Amniotic stem cell (primary cell): Measurements from ENCODE around the gene IDH2.

ENCODE experiments used
- DNase-seq: peaks from one replicate; lab custom pipeline; 2025; lab: John Stamatoyannopoulos, UW

Gene IDH2

DNA sequence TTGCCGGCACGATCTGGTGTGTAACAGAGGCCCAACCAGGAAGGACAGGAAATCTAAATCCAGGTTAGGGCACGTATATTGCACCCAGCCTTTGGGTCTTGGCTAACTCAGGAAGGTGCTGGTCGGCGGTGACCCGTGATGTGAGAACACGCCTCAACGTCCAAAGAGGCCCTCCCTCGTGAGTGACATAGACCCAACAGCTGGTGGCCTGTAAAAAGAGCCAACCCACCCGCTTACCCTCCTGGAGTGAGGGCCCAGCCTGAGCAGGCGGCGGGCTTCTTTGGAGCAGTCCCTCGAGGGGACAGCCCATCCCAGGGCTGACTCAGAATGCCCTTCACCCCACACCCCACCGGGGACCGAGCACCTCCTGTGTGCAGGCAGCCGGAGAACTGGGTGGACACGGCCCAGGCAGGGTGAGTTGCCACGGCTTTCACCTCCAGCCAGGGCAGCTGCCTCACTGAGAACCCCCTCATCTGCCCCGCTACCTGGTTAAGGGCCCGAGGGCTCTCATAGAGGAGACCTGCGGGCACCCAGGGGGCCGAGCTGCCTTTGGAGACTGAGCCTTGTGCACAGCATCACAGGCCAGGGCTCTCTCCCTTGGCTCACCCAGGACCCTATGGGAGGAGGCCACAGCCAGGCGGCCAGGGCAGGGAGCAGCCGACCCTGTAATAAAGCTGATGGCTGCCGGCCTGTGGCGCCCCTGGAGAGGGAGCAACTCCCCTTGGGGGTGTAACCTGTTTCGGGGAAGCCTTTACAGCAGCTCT lies 59.3 kb downstream of the IDH2 start:
- DNase-seq: no peak

DNA sequence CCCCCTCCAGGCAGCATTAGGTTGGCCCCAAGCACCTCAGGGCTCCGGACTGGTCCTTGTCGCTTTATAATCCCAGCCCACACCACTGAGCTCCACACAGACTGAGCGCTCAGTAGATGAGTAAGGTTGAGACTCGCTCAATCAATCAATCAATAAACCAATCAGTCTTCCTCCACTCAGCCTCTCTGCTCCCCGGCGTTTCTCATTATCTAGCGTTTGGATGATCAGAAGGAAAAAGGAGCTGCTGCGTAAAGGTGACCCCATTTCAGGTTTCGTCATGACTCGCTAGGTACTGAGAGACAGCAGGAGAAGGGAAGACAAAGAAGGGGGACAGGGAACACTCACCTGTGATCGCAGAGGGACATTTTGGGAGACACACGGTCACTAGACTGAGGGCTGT lies 59.9 kb downstream of the IDH2 start:
- DNase-seq: no peak

DNA sequence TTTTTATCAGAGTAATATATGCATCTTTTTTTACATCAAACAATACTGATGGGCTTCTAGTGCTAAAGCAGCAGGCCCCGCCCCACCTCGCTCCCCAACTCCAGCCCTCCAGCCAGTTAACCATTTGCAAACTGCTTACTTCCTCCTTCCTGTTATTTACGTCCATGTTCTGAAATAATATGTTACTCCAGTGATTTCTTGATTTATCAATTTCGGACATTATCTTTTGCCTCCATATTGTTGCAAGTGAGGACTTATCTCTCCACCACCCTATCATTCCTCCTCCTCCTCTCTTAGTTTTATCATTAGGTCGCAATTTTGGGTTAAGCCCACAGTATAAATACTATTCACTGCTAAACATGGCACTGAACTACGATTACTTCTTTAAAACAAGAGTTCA lies 61.6 kb downstream of the IDH2 start:
- no peak for DNase-seq

DNA sequence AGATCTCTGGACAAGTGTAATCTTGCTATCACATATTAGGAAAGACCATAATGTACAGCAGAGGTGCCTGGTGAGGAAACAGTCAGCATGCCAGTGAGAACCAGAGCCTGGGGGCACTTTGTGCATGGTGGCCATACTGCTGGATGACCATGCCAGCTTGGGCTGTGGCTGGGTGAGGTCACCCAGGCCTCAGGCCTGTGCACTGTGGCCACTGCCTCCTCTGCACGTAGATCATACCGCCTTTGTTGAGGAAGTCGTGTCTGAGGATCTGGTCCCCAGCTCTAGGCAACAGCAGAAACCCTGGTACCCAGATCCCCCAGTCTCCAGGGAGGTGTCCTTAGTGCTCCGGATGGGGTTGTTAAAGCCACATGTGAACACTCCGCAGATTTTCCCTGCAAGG lies 62.3 kb downstream of the IDH2 start:
- DNase-seq: no peak

DNA sequence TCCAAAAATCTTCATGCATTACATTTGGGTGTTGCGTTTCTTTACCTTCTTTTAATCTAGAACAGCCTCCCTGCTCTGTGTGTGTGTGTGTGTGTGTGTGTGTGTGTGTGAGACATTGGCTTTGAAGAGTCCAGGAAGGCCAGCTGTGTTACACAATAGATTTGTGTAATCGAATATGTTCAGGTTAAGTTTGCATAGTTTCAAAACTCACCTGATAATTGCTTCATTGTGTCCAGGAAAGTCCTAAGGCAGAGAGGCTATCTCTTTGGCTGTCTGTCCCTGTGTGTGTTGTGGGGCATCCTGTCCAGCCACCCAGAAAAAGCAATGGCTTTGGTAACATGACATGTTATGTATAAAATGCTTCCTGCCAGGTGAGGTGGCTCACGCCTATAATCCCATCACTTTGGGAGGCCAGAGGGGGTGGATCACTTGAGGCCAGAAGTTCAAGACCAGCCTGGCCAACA lies 63.6 kb downstream of the IDH2 start:
- DNase-seq: no peak

DNA sequence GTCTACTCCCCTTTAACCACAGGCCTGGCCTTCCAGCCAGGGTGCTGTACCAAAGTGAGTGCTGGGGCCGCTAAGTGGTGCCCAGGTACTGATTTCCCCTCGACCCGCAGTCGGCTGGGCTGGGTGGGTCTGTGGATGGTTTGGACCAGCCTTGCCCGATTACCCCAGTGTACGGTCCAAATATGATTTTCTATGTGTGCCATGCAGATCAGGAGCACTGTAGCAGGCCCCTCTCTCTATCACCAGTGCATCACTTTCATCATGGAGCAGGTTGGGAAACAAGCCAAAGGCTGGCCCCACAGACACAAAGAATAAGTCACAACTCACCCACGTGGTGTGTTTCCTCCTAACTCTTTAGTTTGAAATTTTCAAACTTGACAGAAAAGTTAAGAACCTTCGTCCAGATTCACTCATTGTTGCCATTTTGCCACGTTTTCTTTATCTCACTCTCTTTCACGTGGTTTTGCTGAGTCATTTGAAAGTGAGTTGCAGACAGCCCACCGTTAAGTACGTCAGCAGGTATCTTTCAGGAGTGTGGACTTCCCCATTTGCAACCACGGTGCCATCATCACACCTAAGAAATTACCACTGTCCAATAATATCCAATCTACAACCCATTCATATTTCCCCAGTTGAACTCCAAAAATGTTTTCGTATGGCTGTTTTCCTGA lies 64.2 kb downstream of the IDH2 start:
- DNase-seq: no peak

DNA sequence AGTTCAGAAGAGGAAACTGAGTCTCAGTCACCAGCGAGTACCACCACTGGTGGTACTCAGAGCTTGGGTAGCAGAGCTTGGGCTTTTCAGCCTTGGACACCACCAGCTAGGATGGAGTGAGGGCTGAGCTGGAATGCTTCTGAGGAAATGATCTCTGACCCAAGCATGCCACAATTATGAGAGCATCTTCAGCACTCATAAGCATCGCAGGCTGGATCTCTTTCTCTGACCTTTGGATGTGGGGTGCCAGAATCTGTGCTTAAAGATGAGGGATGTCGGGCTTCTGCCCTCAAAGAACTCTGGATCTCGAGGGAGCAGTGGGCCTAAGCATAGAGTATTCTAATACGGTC lies 64.8 kb downstream of the IDH2 start:
- no peak for DNase-seq

DNA sequence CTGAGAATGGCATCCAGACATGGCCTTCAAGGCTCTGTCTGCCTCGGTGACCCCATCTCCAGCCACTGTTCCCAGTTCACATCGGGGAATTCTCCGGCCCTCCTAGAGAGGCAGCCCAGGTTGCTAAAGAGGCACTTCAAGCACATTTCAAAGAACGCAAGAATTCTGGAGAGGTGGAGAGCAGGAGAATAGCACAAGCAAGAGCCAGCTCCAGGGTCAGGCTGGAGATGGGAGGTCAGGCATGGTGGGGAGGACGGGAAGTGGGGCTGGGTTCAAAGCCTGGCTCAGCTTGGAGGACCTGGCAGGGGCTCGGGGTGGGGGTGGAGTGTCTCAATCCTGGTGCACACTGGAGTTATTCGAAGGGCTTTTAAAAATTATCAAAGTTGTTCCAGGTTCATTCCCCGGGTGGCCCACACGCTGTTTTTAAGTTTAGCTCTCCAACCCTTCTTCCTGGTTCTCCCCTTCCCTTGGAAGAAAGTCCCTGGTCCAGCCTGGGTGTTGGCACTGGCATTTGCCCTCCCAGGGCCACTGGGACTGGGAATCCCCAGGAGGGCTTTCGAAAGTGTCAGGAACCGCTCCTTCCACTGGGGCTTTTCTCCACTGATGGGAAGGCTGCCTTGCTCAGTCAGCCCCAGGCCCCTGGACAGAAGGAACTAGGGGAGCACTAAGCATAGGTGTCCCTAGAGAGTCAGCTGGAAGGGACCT lies 65.3 kb downstream of the IDH2 start:
- DNase-seq: no peak

DNA sequence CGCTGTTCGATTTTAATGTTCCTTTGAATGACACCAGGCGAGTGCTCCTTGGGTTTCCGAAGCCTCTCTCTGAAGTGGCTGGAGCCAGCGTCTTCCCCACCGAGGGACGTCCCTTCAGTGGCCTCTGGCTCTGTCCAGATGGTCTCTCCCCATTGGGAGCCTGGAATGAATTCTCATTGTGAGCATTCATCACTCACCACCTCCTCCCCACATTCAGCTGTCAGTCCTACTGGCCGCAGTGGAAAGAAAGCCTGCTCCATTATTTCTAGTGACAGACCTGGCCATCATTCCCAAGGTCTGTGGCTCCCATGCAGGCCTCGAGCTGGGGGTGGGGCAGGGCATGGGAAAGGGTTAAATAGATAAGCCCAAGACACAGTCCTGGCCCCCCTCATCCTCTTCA lies 65.9 kb downstream of the IDH2 start:
- no peak for DNase-seq

DNA sequence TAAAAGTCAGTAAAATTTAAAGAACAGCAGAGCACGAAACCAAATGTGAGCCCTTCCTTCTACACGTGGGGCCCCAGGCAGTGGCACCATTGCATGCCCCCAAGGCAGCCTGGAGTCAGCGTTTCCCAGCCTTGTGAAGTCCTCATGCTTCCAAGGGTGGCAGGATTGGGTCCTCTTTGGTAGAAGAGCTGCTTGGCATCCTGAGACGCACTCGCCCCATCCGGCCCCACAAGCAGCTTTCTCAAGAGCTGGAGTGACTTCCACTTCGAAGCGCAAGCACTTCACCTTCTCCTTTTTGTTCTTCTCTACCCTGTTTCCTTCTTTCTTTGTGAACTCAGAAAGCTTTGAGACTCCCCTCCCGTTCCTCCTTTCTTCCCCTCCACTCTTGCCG lies 66.4 kb downstream of the IDH2 start:
- DNase-seq: no peak

DNA sequence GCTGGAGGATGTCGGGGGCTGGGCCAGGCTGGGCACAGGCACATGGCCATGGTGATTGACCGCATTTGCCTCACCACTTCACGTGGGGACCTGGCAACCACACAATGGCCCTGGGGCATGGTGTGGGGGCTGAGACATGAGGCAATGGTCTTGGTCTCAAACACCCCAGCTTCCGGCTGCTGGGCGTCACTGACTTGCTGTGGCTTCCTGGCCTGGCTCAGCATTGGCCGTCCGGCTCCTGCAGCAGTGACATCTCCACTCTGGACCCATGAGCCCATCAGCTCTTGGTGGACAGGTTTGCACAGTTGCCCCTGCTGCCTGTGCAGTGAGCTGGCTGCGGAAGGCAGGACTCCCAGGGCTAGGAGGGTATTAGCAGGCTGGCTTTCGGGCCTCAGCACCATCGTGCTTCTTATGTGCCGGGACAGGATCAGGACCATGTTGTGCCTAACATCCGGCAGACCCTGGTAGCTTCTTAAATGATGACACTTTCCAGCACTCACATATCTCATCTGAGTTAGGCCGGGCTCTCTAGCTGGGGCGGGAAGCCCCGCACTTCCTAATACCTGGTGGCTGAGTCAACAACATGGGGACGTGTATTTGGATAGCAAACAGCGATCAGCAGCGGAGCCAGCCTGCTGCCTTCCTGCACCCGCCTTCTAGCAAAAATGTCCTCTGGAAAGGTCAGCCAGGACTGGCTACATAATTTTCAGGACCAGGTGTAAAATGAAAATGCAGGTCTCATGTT lies 67.0 kb downstream of the IDH2 start:
- DNase-seq: no peak

DNA sequence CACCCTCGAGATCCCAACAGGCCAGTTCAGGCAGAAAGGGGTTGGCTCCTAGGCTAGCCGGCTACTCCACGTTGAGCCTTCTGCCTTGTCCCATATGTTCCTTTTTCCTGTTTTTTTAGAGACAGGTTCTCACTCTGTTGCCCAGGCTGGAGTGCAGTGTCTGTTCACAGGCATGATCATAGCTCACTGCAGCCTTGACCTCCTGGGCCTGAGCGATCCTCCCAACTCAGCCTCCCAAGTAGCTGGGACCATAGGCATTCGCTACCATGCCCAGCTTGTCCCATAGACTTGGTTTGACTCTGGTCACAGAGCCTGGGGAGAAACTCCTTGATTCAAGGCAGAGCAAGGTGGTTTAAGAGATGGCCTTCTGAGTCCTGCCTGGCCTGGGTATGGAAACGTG lies 68.8 kb downstream of the IDH2 start:
- DNase-seq: no peak
